ENCODE measurements around the gene CHPF2. TPM values are rescaled to one million over a fixed set of nuclear protein-coding genes. Genes with fewer than 3 reads are reported as not detected.
A peak's percentile ranks its signal among the peaks of the same experiment; 100 is the strongest.

Gene CHPF2
- total RNA-seq, 1 donor from 2014 or later: 89.5 TPM

- peak overlapping the region; percentile 100 for H3K4me3 Mint-ChIP-seq (ENCODE audit: unreplicated experiment)
- no peak for DNase-seq (ENCODE audit: extremely low spot score, unreplicated experiment)
- TF ChIP-seq CTCF (IDR thresholded peaks at IDR 0.05): no peak
- no peaks in the 10 kb centered on the region for H3K27me3 Mint-ChIP-seq (ENCODE audit: unreplicated experiment)
- H3K36me3 Mint-ChIP-seq (ENCODE audit: unreplicated experiment): peaks cover 13% of the 10 kb centered on the region
- H3K27ac Mint-ChIP-seq (ENCODE audit: unreplicated experiment): peak overlapping the region; percentile 99
- H3K4me1 Mint-ChIP-seq (ENCODE audit: unreplicated experiment): peaks cover 43% of the 10 kb centered on the region
- no peaks in the 10 kb centered on the region for H3K9me3 Mint-ChIP-seq (ENCODE audit: unreplicated experiment)
Observed at GRCh38 chr7:151228024-151228866, 4.0 kb upstream of the CHPF2 start.

DNA sequence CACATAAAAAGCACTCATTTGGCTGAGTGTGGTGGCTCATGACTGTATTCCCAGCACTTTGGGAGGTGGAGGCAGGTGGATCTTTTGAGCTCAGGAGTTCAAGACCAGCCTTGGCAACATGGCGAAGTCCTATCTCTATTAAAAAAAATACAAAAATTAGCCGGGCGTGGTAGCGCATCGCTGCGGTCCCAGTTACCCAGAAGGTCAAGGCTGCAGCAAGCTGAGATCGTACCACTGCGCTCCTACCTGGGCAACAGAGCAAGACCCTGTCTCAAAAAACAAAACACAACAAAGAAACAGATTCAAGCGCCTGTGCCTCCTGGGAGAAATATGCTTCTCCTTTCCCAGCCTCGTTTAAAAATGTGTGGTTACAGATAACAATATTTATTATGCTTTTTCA lies 3.0 kb upstream of the CHPF2 start:
- no peak for TF ChIP-seq CTCF (IDR thresholded peaks at IDR 0.05)
- Mint-ChIP-seq H3K27me3 (ENCODE audit: unreplicated experiment) (no peaks in the 10 kb centered on the region), H3K4me1 (ENCODE audit: unreplicated experiment) (peaks cover 53% of the 10 kb centered on the region), H3K36me3 (ENCODE audit: unreplicated experiment) (peaks cover 8% of the 10 kb centered on the region), H3K9me3 (ENCODE audit: unreplicated experiment) (no peaks in the 10 kb centered on the region), H3K4me3 (ENCODE audit: unreplicated experiment) (no peak overlapping the region), H3K27ac (ENCODE audit: unreplicated experiment) (no peak overlapping the region)
- DNase-seq (ENCODE audit: extremely low spot score, unreplicated experiment): no peak

DNA sequence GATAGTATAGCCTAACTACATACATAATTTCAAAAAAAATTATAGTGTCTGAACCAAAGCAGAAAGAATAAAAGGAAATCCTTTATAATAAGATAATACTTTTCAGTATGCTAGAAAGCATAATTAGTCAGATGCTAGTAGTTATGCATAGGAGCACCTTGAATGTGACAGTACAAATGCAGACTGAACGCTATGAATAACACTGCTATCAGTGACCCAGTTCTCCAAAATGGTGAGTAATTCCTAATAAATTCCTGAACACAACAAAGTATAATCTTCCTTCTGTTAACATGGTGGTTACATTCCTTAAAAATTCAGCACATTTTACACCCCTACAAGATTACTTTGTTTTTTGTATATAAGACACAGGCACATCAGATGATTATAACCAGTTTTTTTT lies 1.2 kb upstream of the CHPF2 start:
- peaks cover 2% of the 10 kb centered on the region for H3K36me3 Mint-ChIP-seq (ENCODE audit: unreplicated experiment)
- peak overlapping the region; percentile 11 for H3K4me3 Mint-ChIP-seq (ENCODE audit: unreplicated experiment)
- no peaks in the 10 kb centered on the region for H3K27me3 Mint-ChIP-seq (ENCODE audit: unreplicated experiment)
- H3K4me1 Mint-ChIP-seq (ENCODE audit: unreplicated experiment): peaks cover 48% of the 10 kb centered on the region
- H3K9me3 Mint-ChIP-seq (ENCODE audit: unreplicated experiment): no peaks in the 10 kb centered on the region
- no peak overlapping the region for H3K27ac Mint-ChIP-seq (ENCODE audit: unreplicated experiment)
- DNase-seq (ENCODE audit: extremely low spot score, unreplicated experiment): no peak
- TF ChIP-seq CTCF (IDR thresholded peaks at IDR 0.05): no peak

DNA sequence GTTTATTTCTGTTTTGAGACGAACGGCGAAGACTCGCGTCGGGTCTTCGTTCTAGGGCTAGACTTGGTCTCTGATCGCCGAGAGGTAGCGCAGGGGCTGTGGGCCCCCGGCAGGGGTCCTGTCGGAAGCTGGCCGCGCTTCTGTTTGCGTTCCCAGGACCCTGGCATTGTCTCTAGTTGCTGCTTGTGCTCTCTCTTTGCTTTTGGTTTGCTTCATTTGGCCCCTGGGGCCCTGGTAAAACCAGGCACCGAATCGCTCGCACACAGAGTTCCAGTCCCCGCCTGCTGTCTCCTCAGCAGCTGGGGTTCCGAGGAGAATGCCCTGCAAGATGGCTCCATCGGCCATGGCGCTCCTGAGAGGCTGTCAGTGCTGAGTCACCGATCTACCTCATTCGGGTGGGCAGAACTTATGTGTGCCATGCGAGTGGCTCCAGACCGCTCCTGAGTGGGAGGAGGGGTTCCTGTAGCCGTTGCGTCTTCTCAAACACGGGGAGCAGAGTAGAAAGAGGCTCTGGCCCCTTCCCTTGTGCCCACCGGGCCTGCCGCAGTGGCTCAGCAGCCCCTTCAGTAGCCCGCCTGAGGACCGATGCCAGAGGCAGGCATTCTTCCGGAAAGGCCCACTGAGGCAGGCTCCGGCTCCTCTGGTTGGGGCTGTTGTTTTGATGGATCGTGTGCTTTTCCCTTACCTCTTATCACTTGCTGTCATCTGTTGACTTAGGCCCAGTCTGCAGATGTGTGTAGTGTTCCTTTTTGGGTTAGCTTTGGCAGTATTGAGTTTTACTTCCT lies 826 bp downstream of the CHPF2 start:
- Mint-ChIP-seq H3K4me1 (ENCODE audit: unreplicated experiment) (peaks cover 30% of the 10 kb centered on the region), H3K36me3 (ENCODE audit: unreplicated experiment) (peaks cover 6% of the 10 kb centered on the region), H3K27ac (ENCODE audit: unreplicated experiment) (peak overlapping the region; percentile 98), H3K9me3 (ENCODE audit: unreplicated experiment) (no peaks in the 10 kb centered on the region), H3K4me3 (ENCODE audit: unreplicated experiment) (peak overlapping the region; percentile 100), H3K27me3 (ENCODE audit: unreplicated experiment) (no peaks in the 10 kb centered on the region)
- DNase-seq (ENCODE audit: extremely low spot score, unreplicated experiment): no peak
- no peak for TF ChIP-seq CTCF (IDR thresholded peaks at IDR 0.05)

DNA sequence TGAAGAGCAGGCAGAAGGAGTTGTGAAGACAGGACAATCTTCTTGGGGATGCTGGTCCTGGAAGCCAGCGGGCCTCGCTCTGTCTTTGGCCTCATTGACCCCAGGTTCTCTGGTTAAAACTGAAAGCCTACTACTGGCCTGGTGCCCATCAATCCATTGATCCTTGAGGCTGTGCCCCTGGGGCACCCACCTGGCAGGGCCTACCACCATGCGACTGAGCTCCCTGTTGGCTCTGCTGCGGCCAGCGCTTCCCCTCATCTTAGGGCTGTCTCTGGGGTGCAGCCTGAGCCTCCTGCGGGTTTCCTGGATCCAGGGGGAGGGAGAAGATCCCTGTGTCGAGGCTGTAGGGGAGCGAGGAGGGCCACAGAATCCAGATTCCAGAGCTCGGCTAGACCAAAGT lies 1.5 kb downstream of the CHPF2 start:
- H3K27ac Mint-ChIP-seq (ENCODE audit: unreplicated experiment): peak overlapping the region; percentile 98
- peaks cover 26% of the 10 kb centered on the region for H3K4me1 Mint-ChIP-seq (ENCODE audit: unreplicated experiment)
- DNase-seq (ENCODE audit: extremely low spot score, unreplicated experiment): no peak
- H3K9me3 Mint-ChIP-seq (ENCODE audit: unreplicated experiment): no peaks in the 10 kb centered on the region
- peak overlapping the region; percentile 100 for H3K4me3 Mint-ChIP-seq (ENCODE audit: unreplicated experiment)
- peaks cover 9% of the 10 kb centered on the region for H3K36me3 Mint-ChIP-seq (ENCODE audit: unreplicated experiment)
- no peaks in the 10 kb centered on the region for H3K27me3 Mint-ChIP-seq (ENCODE audit: unreplicated experiment)
- TF ChIP-seq CTCF (IDR thresholded peaks at IDR 0.05): no peak
